ENCODE measurements around the gene PDZD7. TPM values are rescaled to one million over a fixed set of nuclear protein-coding genes. Genes with fewer than 3 reads are reported as not detected.
A peak's percentile ranks its signal among the peaks of the same experiment; 100 is the strongest.

PDZD7 gene
- total RNA-seq, 1 donor from 2014 or later: 1.9 TPM

DNA sequence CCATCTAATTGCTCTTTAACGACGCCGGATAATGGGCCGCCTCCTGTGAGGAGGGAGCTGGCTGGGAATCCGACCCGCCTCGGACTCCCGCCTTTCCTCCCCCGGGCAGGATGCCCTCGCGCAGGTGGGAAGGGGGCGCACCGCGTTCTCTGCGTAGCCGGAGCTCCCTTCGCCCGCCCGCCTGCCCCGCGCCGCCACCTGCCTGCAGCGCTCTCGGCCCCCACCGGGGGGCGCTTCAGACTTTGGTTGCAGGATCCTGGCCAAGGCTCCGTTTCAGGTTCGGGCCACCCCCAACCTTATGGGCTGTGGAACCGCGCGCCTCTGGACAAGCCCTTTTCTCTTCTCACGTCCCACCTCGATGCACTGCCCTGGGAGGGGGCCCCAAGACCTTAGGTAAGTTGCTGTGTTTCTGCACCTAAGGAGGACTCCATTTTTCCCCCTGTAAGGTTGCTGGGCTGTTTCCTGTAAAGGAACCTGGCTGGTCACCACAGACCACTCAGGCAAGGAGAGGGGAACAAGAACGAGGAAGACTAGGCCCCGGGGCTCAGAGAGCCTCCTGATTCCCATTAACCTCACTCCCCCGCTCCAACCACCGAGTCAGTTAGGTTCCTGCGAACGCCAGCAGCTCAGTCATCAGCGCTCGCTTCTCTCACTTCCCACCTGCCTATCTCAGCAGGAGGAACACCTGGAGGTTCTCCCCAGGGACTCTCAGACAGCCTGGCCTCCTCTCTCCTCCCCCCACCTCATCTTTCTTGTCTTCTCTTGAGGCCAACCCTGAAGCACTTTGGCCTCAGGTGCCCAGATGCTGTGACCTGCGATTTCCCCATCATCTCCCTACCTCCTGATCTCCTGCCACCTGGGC, 19.5 kb upstream of the PDZD7 start:
- Mint-ChIP-seq H3K9me3 (ENCODE audit: unreplicated experiment) (no peaks in the 10 kb centered on the region), H3K27me3 (ENCODE audit: unreplicated experiment) (peaks cover 21% of the 10 kb centered on the region), H3K4me1 (ENCODE audit: unreplicated experiment) (peaks cover 17% of the 10 kb centered on the region), H3K27ac (ENCODE audit: unreplicated experiment) (no peak overlapping the region), H3K36me3 (ENCODE audit: unreplicated experiment) (no peaks in the 10 kb centered on the region), H3K4me3 (ENCODE audit: unreplicated experiment) (peak overlapping the region; percentile 47)
- peak; percentile 92 for DNase-seq (ENCODE audit: extremely low spot score, unreplicated experiment)
- TF ChIP-seq, protein P1, sequence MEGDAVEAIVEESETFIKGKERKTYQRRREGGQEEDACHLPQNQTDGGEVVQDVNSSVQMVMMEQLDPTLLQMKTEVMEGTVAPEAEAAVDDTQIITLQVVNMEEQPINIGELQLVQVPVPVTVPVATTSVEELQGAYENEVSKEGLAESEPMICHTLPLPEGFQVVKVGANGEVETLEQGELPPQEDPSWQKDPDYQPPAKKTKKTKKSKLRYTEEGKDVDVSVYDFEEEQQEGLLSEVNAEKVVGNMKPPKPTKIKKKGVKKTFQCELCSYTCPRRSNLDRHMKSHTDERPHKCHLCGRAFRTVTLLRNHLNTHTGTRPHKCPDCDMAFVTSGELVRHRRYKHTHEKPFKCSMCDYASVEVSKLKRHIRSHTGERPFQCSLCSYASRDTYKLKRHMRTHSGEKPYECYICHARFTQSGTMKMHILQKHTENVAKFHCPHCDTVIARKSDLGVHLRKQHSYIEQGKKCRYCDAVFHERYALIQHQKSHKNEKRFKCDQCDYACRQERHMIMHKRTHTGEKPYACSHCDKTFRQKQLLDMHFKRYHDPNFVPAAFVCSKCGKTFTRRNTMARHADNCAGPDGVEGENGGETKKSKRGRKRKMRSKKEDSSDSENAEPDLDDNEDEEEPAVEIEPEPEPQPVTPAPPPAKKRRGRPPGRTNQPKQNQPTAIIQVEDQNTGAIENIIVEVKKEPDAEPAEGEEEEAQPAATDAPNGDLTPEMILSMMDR (IDR thresholded peaks at IDR 0.05): peak; percentile 87

DNA sequence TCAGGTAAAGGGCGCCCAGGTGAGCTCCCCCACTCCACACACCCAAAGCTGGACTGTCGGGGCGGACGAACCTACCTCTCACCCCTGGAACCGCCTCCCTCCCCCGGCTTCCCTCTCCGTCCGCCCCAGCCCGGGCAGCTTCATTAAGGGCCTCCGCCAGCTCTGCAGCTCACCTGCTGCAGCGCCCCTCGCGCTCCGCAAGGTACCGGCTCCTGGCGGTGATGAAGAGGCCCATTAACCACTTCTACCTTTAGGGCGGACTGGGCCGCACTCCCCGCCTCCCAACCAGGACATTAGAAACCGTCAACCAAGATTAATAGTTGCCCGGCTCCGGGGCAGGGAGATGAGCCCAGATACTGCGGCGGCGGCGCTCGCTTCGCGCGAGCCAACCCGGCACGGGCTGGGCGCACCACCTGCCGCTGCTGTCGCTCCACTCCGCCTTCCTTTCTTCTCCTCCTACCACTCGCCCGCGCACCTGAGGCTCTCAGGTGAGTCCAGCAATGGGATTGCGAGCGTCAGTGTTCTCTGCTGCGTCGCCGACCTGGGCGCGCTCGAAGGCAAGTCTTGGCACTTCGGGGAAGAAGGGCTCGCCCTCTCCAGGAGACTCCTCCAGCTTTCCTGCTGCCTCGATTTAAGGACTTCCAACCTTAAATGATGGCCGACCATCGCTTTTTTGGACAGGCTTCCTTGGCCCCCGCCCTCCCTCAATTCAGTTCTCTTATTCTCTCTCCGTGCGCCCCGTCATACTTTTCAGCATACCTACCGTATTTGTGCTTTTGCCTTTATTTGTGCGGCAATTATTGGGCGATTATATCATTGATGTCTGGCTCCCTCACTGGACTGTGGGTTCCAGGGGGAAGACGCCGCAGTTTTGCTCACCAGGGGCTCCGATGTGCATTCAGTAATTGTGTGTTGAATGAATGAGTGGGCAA, 17.3 kb upstream of the PDZD7 start:
- H3K27me3 Mint-ChIP-seq (ENCODE audit: unreplicated experiment): peaks cover 21% of the 10 kb centered on the region
- no peaks in the 10 kb centered on the region for H3K36me3 Mint-ChIP-seq (ENCODE audit: unreplicated experiment)
- TF ChIP-seq, protein P1 (IDR thresholded peaks at IDR 0.05): no peak
- no peak overlapping the region for H3K27ac Mint-ChIP-seq (ENCODE audit: unreplicated experiment)
- no peak overlapping the region for H3K4me3 Mint-ChIP-seq (ENCODE audit: unreplicated experiment)
- no peaks in the 10 kb centered on the region for H3K9me3 Mint-ChIP-seq (ENCODE audit: unreplicated experiment)
- H3K4me1 Mint-ChIP-seq (ENCODE audit: unreplicated experiment): peaks cover 25% of the 10 kb centered on the region
- DNase-seq (ENCODE audit: extremely low spot score, unreplicated experiment): no peak

DNA sequence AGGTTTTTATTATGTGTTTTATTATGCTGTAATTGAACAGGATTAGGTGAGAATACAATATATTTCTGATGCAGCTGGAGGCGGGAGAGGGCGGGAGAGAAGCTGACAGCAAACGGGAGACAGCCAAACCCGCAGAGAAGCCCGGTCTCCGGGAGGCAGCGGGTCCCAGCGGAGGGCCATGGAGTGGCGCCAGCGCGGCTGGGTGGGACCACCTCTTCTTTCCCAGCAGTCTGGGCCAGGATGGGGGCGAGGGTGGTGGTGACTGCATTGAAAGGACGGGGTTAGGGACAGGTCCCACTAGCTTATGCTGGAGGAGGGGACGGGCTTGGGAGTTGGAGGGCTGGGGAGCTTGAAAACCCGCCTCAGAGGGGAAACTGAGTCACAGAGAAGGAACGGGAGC, 16.3 kb upstream of the PDZD7 start:
- no peak for DNase-seq (ENCODE audit: extremely low spot score, unreplicated experiment)
- no peak overlapping the region for H3K4me3 Mint-ChIP-seq (ENCODE audit: unreplicated experiment)

DNA sequence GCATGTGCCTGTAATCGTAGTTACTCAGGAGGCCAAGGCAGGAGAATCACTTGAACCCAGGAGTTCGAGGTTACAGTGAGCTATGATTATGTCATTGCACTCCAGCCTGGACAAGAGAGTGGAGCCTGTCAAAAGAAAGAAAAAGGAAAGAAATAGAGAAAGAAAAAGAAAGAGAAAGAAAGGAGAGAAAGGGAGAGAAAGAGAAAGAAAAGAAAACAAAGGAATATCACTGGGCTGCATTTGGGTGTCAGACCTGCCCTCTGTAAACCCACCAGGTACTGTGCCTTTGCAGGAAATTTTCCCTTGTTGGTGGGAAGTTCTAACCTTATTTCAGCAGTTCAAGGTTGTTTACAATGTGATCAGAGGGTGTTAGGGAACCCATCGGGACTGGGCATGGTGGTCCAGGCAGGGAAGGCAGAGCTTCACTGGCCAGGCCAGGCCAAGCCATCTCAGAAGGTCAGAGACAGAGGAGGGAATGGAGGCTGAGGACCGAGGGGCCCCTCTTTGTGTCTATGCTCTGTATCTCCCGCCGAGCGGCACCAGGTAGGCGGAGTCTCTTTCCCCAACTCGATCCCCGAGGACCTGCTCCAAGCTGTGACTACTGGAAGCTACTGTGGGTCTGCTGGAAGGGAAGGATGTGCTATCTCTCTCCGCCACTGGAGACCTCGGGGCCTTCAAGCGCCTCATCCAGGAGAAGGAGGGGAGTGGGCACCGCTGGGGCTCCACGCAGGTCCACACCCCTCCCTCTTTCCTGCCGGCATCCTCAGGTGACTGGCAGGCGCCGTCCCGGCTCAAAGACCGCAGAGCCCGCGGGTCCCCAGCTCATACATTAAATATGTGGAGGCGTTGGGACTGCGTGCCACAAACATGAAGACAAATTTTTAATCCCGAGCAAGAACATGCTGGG, 15.7 kb upstream of the PDZD7 start:
- no peak for DNase-seq (ENCODE audit: extremely low spot score, unreplicated experiment)

More for the DNA sequence above, 16.3 kb upstream of the PDZD7 start:
- H3K4me1 Mint-ChIP-seq (ENCODE audit: unreplicated experiment): peaks cover 34% of the 10 kb centered on the region
- H3K9me3 Mint-ChIP-seq (ENCODE audit: unreplicated experiment): no peaks in the 10 kb centered on the region
- peaks cover 21% of the 10 kb centered on the region for H3K27me3 Mint-ChIP-seq (ENCODE audit: unreplicated experiment)
- no peak overlapping the region for H3K27ac Mint-ChIP-seq (ENCODE audit: unreplicated experiment)
- TF ChIP-seq, protein P1 (IDR thresholded peaks at IDR 0.05): no peak
- no peaks in the 10 kb centered on the region for H3K36me3 Mint-ChIP-seq (ENCODE audit: unreplicated experiment)

More for the DNA sequence above, 15.7 kb upstream of the PDZD7 start:
- H3K4me3 Mint-ChIP-seq (ENCODE audit: unreplicated experiment): no peak overlapping the region
- peaks cover 38% of the 10 kb centered on the region for H3K4me1 Mint-ChIP-seq (ENCODE audit: unreplicated experiment)
- H3K36me3 Mint-ChIP-seq (ENCODE audit: unreplicated experiment): no peaks in the 10 kb centered on the region
- TF ChIP-seq, protein P1 (IDR thresholded peaks at IDR 0.05): no peak
- peaks cover 21% of the 10 kb centered on the region for H3K27me3 Mint-ChIP-seq (ENCODE audit: unreplicated experiment)
- H3K9me3 Mint-ChIP-seq (ENCODE audit: unreplicated experiment): no peaks in the 10 kb centered on the region
- no peak overlapping the region for H3K27ac Mint-ChIP-seq (ENCODE audit: unreplicated experiment)

Measured in osteocyte (in vitro differentiated cells).